Right lobe of liver (tissue), 4 donors: ENCODE results near the gene TMEM233.

ENCODE experiments used
- POLR2A ChIP-seq: fragments of 450-650 bp; IDR thresholded peaks from one replicate; pipeline ENCODE4 v1.6.1; 2017; ENCODE audit warnings: antibody characterized with exemption, mild to moderate bottlenecking
- TF ChIP-seq, protein P1 (sequence below), 4 donors: fragments of 200-600 bp in 3 of 4; fragments of 450-650 bp in 1 of 4; IDR thresholded peaks; one replicate each; pipeline versions ENCODE4 v1.5.1 to v1.8.0; 2016 to 2022; ENCODE audit warnings: antibody characterized with exemption in 4 of 4, mild to moderate bottlenecking in 2 of 4
- donor health status: DM: no; HTN: no; CAD: no.
- donor health status: DM: no; HTN: no; CAD: no.
- donor health status: DM: no; HTN: yes; CAD: no.

DNA sequence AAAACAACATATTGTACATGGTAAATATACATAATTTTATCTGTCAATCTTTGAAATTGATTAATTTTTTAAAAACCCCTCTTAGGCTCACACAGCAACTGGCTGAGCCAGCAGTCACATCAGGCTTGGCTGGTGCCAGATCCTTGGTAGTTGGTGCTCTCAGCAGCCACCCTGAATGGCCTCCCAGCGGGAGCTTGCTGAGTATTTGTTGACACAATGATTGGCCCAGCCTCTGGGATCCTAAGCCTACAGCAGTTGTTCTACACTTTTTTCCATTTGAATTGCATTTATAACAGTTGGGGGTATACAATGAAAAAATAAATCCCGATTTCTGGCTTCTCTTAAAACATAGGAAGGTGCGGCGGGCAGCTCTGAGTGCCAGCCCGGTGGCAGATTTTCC lies 85.5 kb downstream of the TMEM233 start:
- TF ChIP-seq, protein P1, sequence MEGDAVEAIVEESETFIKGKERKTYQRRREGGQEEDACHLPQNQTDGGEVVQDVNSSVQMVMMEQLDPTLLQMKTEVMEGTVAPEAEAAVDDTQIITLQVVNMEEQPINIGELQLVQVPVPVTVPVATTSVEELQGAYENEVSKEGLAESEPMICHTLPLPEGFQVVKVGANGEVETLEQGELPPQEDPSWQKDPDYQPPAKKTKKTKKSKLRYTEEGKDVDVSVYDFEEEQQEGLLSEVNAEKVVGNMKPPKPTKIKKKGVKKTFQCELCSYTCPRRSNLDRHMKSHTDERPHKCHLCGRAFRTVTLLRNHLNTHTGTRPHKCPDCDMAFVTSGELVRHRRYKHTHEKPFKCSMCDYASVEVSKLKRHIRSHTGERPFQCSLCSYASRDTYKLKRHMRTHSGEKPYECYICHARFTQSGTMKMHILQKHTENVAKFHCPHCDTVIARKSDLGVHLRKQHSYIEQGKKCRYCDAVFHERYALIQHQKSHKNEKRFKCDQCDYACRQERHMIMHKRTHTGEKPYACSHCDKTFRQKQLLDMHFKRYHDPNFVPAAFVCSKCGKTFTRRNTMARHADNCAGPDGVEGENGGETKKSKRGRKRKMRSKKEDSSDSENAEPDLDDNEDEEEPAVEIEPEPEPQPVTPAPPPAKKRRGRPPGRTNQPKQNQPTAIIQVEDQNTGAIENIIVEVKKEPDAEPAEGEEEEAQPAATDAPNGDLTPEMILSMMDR (IDR thresholded peaks at IDR 0.05) = no peak
- no peak for TF ChIP-seq POLR2A
